GM12878 (cell line): ENCODE data around the gene IQGAP2. TPM values are rescaled to one million over a fixed set of nuclear protein-coding genes. Genes with fewer than 3 reads are reported as not detected.

Experiments used
- ATAC-seq: fragments of 200-7000 bp; cut with Tn5 transposase; 3 replicates; pipeline ENCODE4 v1.9.1; 2020; ENCODE audit warnings: mild to moderate bottlenecking, moderate library complexity
- BruUV-seq: library from RNA; stranded (reverse); fragments of 400-500 nt; replicated peaks from 2 replicates; lab custom pipeline; 2021; lab: Mats Ljungman, UMichigan
- CTCF ChIA-PET: fragments of 300-600 bp; sonication (Branson Sonifier 250); formaldehyde crosslinking; extraction: SDS; loops from one replicate; lab custom pipeline; 2021; ENCODE audit warnings: inconsistent platforms; lab: Yijun Ruan, JAX
- POLR2A ChIA-PET: fragments of 350-600 bp; formaldehyde crosslinking; extraction: SDS; loops from one replicate; lab custom pipeline; 2021; ENCODE audit warnings: inconsistent platforms; lab: Charles Lee
- RAD21 ChIA-PET: fragments of 300-600 bp; sonication (Branson Sonifier 250); formaldehyde crosslinking; loops from one replicate; lab custom pipeline; 2023; ENCODE audit warnings: antibody characterized with exemption; ENCODE audit not compliant: unreplicated experiment; lab: Charles Lee
- SMC1A ChIA-PET: fragments of 300-600 bp; sonication (Branson Sonifier 250); formaldehyde crosslinking; loops from one replicate; lab custom pipeline; 2023; ENCODE audit not compliant: unreplicated experiment, uncharacterized antibody; lab: Charles Lee
- DNase-seq: peaks from one replicate; pipeline ENCODE4 v3.0.0-alpha.2; 2011; ENCODE audit warnings: low read depth, low spot score
- FAIRE-seq: peaks from 3 replicates; lab custom pipeline; 2011; peaks lifted over from hg19 to GRCh38; lab: Jason Lieb, UNC
- H2AFZ ChIP-seq: 2 replicates; pipeline ENCODE4 v1.6.0; 2011; ENCODE audit warnings: low read depth, low read length, control low read depth; ENCODE audit not compliant: control insufficient read depth
- H3K27ac ChIP-seq: 2 replicates; pipeline ENCODE4 v1.5.1; 2011; ENCODE audit warnings: control low read depth; ENCODE audit not compliant: control insufficient read depth, insufficient read depth
- H3K27me3 ChIP-seq, 2 experiments: replicated peaks in 1 of 2; 2 replicates each; pipeline versions ENCODE4 v1.6.0 to v1.6.1; 2011; ENCODE audit warnings: low read length in 1 of 2; ENCODE audit not compliant: control insufficient read depth in 2 of 2, insufficient read depth in 2 of 2
- H3K36me3 ChIP-seq, 2 experiments: 2 replicates each; pipeline ENCODE4 v1.5.1; 2011; ENCODE audit warnings: low read length in 1 of 2; ENCODE audit not compliant: control insufficient read depth in 2 of 2, insufficient read depth in 2 of 2
- H3K4me1 ChIP-seq: 2 replicates; pipeline ENCODE4 v1.6.1; 2011; ENCODE audit warnings: mild to moderate bottlenecking, low read length, moderate library complexity, mixed read lengths; ENCODE audit not compliant: control insufficient read depth, insufficient read depth
- H3K4me2 ChIP-seq: 2 replicates; pipeline ENCODE4 v1.6.0; 2011; ENCODE audit warnings: control low read depth; ENCODE audit not compliant: control insufficient read depth, insufficient read depth
- H3K4me3 ChIP-seq: fragments of 200-600 bp; sonication (generic); 2 replicates; pipeline ENCODE4 v1.5.1; 2016
- H3K79me2 ChIP-seq: 2 replicates; pipeline ENCODE4 v1.6.0; 2011; ENCODE audit warnings: low read length; ENCODE audit not compliant: control insufficient read depth, insufficient read depth
- H3K9ac ChIP-seq: 2 replicates; pipeline ENCODE4 v1.8.0; 2011; ENCODE audit warnings: low read length, control low read depth, mixed read lengths; ENCODE audit not compliant: control insufficient read depth, insufficient read depth
- H3K9me3 ChIP-seq: replicated peaks from 3 replicates; pipeline ENCODE4 v1.5.1; 2011; ENCODE audit warnings: mild to moderate bottlenecking, low read length; ENCODE audit not compliant: control insufficient read depth, insufficient read depth
- H4K20me1 ChIP-seq: 2 replicates; pipeline ENCODE4 v1.6.0; 2011; ENCODE audit not compliant: control insufficient read depth, insufficient read depth
- CEBPB ChIP-seq, 2 experiments: fragments of 150-350 bp in 1 of 2; IDR thresholded peaks; 2 replicates each; pipeline ENCODE4 v1.6.1; 2012 to 2014; ENCODE audit warnings: low read depth in 2 of 2, low read length in 2 of 2, borderline replicate concordance in 1 of 2, inconsistent platforms in 1 of 2
- CREB1 ChIP-seq: IDR thresholded peaks from 2 replicates; pipeline ENCODE4 v1.6.1; 2012; ENCODE audit warnings: low read depth, mild to moderate bottlenecking, inconsistent platforms
- DPF2 ChIP-seq: fragments of 450-650 bp; IDR thresholded peaks from 2 replicates; pipeline ENCODE4 v1.6.1; 2017; ENCODE audit warnings: mild to moderate bottlenecking
- EGR1 ChIP-seq, 2 experiments: IDR thresholded peaks; 1 replicate in 1 of 2; 2 replicates in 1 of 2; pipeline ENCODE4 v1.6.1; 2011 to 2012; ENCODE audit warnings: low read depth in 2 of 2, low read length in 2 of 2, borderline replicate concordance in 1 of 2, mild to moderate bottlenecking in 1 of 2, moderate library complexity in 1 of 2
- FOS ChIP-seq: IDR thresholded peaks from 3 replicates; pipeline ENCODE4 v1.6.1; 2011; ENCODE audit warnings: borderline replicate concordance; ENCODE audit not compliant: insufficient read length; ENCODE audit errors: extremely low read depth
- RAD21 ChIP-seq: IDR thresholded peaks from 2 replicates; pipeline ENCODE4 v1.6.1; 2011; ENCODE audit warnings: mild to moderate bottlenecking, low read depth, low read length, moderate library complexity; ENCODE audit not compliant: insufficient read depth
- RUNX3 ChIP-seq: IDR thresholded peaks from 2 replicates; pipeline ENCODE4 v1.6.1; 2012; ENCODE audit warnings: low read length, inconsistent platforms
- SPI1 ChIP-seq: IDR thresholded peaks from 2 replicates; pipeline ENCODE4 v1.6.1; 2011; ENCODE audit warnings: low read depth, mild to moderate bottlenecking, low read length, moderate library complexity, borderline replicate concordance; ENCODE audit not compliant: insufficient read depth
- YBX1 ChIP-seq: fragments of 450-650 bp; IDR thresholded peaks from 2 replicates; pipeline ENCODE4 v1.6.1; 2016; ENCODE audit warnings: antibody characterized with exemption
- WGBS: methylation state at CpG from one replicate; pipeline ENCODE4 v1.1.6; 2016; ENCODE audit warnings: low lambda C conversion rate; ENCODE audit not compliant: insufficient replicate concordance, insufficient coverage; ENCODE audit errors: missing lambda C conversion rate; 5-methylcytosine and 5-hydroxymethylcytosine counted together
- in situ Hi-C: fragments of 300-500 bp; cut with MboI; formaldehyde crosslinking; loops from 9 replicates; pipeline ENCODE4 v1.14.3; 2018; ENCODE audit warnings: mixed read lengths
- intact Hi-C: fragments of 100-400 bp; cut with micrococcal nuclease; formaldehyde crosslinking; loops from one replicate; pipeline ENCODE4 v1.14.2; 2022; ENCODE audit not compliant: unreplicated experiment
- polyA plus RNA-seq, 11 experiments: library from polyadenylated mRNA; depleted of rRNA in 4 of 11; unstranded in 6 of 11; stranded (reverse) in 5 of 11; fragments of >200 nt; fragmentation: Nextera tagmentation in 4 of 11; fragmentation: Illumina TruSeq in 1 of 11; extraction: Ambion mirVana in 4 of 11; extraction: Trizol in 1 of 11; gene quantifications; 1 replicate in 1 of 11; 2 replicates in 10 of 11; pipeline versions ENCODE4 v1.2.1 to v1.2.3, GENCODE V29; 2011 to 2016; ENCODE audit warnings: inconsistent platforms in 2 of 11, missing spikeins in 2 of 11, low read depth in 1 of 11
- total RNA-seq, 4 experiments: library from RNA; depleted of rRNA in 3 of 4; stranded (reverse); fragments of >200 nt in 3 of 4; fragmentation: Illumina TruSeq in 1 of 4; extraction: Trizol in 1 of 4; gene quantifications; 2 replicates each; pipeline versions ENCODE4 v1.2.1 to v1.2.3, GENCODE V29; 2013 to 2021
- TF ChIP-seq, protein P1 (sequence below): fragments of 150-350 bp; IDR thresholded peaks from 2 replicates; pipeline ENCODE4 v1.6.1; 2016; ENCODE audit warnings: low read depth, low read length

The IQGAP2 gene
- total and polyA plus RNA-seq, 10 of the 15 experiments (the other 5 are each of a cell fraction or from before 2014, with no cell fraction given), result 14.5 to 41.4 (median 21.8) TPM

DNA sequence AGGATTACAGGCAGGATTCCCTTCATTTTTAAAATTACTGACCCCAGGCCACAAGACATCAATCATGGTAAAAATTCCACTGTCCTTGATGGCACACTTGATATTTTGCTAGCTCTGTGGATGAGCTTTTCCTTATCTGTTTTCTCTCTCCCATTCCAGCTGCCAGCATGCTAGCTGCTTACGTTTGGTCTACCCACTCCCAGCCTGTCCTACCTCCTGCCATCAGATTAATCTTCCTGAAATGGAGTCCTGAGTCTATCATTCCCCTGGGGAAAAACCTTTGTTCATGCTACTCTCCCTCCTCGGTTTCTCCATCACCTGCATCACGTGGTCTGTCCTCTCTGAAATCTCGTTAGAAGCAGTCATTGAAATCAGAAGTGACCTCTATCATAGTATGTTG, 111.2 kb downstream of the IQGAP2 start:
- no peak overlapping the region for H3K27ac ChIP-seq
- no peaks in the 10 kb centered on the region for H3K36me3 ChIP-seq
- ChIA-PET POLR2A (interaction anchor here (0.7 to 1.0 kb wide), 2 partner anchors 15 to 220 kb away, joined by 4 to 7 read pairs; no protein-coding TSS in a partner anchor), SMC1A (no interaction called here), RAD21 (interaction anchor here (0.6 kb wide), 1 partner anchor 260 kb away, joined by 3 read pairs; no protein-coding TSS in a partner anchor), CTCF (interaction anchor here (0.6 to 0.8 kb wide), 2 partner anchors 13 to 14 kb away, joined by 3 to 4 read pairs; no protein-coding TSS in a partner anchor)
- DNase-seq, result no peak
- in situ Hi-C loops (no loop called here), intact Hi-C loops (no loop called here)
- ATAC-seq, result no peak
- FAIRE-seq, result no peak
- WGBS, result 43% methylated on average over 4 of the region's 4 CpGs
- H4K20me1 ChIP-seq, result no peaks in the 10 kb centered on the region
- no peaks in the 10 kb centered on the region for H3K27me3 ChIP-seq
- no peaks in the 10 kb centered on the region; the same call in 2 of the 3 replicates for H3K9me3 ChIP-seq
- H3K79me2 ChIP-seq, result no peaks in the 10 kb centered on the region
- no peak overlapping the region for H3K4me2 ChIP-seq
- no peak overlapping the region for H3K9ac ChIP-seq
- H3K4me3 ChIP-seq, result no peak overlapping the region
- BruUV-seq, result no TSS peak
- no peaks in the 10 kb centered on the region for H3K4me1 ChIP-seq
- H2AFZ ChIP-seq, result no peak overlapping the region
- TF ChIP-seq EGR1 (IDR thresholded peaks at IDR 0.05; ENCODE audit: borderline replicate concordance in 1 of 2, low read depth in 2 of 2, low read length in 2 of 2) (no peak), SPI1 (no peak), CREB1 (no peak), YBX1 (no peak), FOS (no peak), RUNX3 (no peak), RAD21 (no peak), CEBPB (IDR thresholded peaks at IDR 0.05; ENCODE audit: borderline replicate concordance in 1 of 2, low read depth in 2 of 2, low read length in 2 of 2) (no peak), DPF2 (no peak)
- TF ChIP-seq, protein P1, sequence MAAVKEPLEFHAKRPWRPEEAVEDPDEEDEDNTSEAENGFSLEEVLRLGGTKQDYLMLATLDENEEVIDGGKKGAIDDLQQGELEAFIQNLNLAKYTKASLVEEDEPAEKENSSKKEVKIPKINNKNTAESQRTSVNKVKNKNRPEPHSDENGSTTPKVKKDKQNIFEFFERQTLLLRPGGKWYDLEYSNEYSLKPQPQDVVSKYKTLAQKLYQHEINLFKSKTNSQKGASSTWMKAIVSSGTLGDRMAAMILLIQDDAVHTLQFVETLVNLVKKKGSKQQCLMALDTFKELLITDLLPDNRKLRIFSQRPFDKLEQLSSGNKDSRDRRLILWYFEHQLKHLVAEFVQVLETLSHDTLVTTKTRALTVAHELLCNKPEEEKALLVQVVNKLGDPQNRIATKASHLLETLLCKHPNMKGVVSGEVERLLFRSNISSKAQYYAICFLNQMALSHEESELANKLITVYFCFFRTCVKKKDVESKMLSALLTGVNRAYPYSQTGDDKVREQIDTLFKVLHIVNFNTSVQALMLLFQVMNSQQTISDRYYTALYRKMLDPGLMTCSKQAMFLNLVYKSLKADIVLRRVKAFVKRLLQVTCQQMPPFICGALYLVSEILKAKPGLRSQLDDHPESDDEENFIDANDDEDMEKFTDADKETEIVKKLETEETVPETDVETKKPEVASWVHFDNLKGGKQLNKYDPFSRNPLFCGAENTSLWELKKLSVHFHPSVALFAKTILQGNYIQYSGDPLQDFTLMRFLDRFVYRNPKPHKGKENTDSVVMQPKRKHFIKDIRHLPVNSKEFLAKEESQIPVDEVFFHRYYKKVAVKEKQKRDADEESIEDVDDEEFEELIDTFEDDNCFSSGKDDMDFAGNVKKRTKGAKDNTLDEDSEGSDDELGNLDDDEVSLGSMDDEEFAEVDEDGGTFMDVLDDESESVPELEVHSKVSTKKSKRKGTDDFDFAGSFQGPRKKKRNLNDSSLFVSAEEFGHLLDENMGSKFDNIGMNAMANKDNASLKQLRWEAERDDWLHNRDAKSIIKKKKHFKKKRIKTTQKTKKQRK, result no peak
